Osteoblast (primary cell): ENCODE data around the gene ADGRG2. TPM values are rescaled to one million over a fixed set of nuclear protein-coding genes. Genes with fewer than 3 reads are reported as not detected.
A peak's percentile ranks its signal among the peaks of the same experiment; 100 is the strongest.

ENCODE experiments used
- DNase-seq: peaks from one replicate; pipeline ENCODE4 v3.0.0; 2011; ENCODE audit warnings: low spot score, mixed read lengths; ENCODE audit not compliant: insufficient read length; ENCODE audit errors: missing footprints
- H2AFZ ChIP-seq: 2 replicates; pipeline ENCODE4 v1.6.0; 2011; ENCODE audit warnings: mild to moderate bottlenecking, low read length
- H3K27ac ChIP-seq: 2 replicates; pipeline ENCODE4 v1.5.1; 2011; ENCODE audit warnings: mild to moderate bottlenecking, low read depth, low read length, moderate library complexity
- H3K27me3 ChIP-seq: 2 replicates; pipeline ENCODE4 v1.6.0; 2012; ENCODE audit warnings: mild to moderate bottlenecking, control low read depth, inconsistent platforms, low read length, moderate library complexity; ENCODE audit not compliant: insufficient read depth
- H3K36me3 ChIP-seq: 2 replicates; pipeline ENCODE4 v1.5.1; 2011; ENCODE audit warnings: mild to moderate bottlenecking, low read length, control low read depth, moderate library complexity; ENCODE audit not compliant: insufficient read depth
- H3K4me1 ChIP-seq: 2 replicates; pipeline ENCODE4 v1.5.1; 2011; ENCODE audit warnings: mild to moderate bottlenecking, low read length, control low read depth, moderate library complexity; ENCODE audit not compliant: insufficient read depth
- H3K4me2 ChIP-seq: 2 replicates; pipeline ENCODE4 v1.6.0; 2011; ENCODE audit warnings: mild to moderate bottlenecking, low read length; ENCODE audit not compliant: insufficient read depth
- H3K4me3 ChIP-seq: fragments of 200-600 bp; sonication (generic); 3 replicates; pipeline ENCODE4 v1.5.1; 2012; ENCODE audit warnings: mild to moderate bottlenecking, low read length, inconsistent platforms; ENCODE audit not compliant: insufficient read depth
- H3K79me2 ChIP-seq: 2 replicates; pipeline ENCODE4 v1.6.0; 2012; ENCODE audit warnings: mild to moderate bottlenecking, low read length, control low read depth, inconsistent platforms; ENCODE audit not compliant: insufficient read depth
- H3K9me3 ChIP-seq: 2 replicates; pipeline ENCODE4 v1.5.1; 2011; ENCODE audit warnings: low read depth, low read length, control low read depth
- H4K20me1 ChIP-seq: 2 replicates; pipeline ENCODE4 v1.6.0; 2012; ENCODE audit warnings: mild to moderate bottlenecking, low read length, control low read depth; ENCODE audit not compliant: insufficient read depth
- total RNA-seq: library from RNA; depleted of rRNA; stranded (reverse); fragments of >200 nt; gene quantifications from 2 replicates; pipeline ENCODE4 v1.2.3, GENCODE V29; 2012
- TF ChIP-seq, protein P1 (sequence below): IDR thresholded peaks from 2 replicates; pipeline ENCODE4 v1.5.1; 2011; ENCODE audit warnings: mild to moderate bottlenecking, low read depth, low read length, moderate library complexity; ENCODE audit errors: extremely low read depth

Gene ADGRG2
- total RNA-seq, 1 donor = under 0.01 TPM

GRCh38 chrX:18996536-18996935 is 125.7 kb downstream of the ADGRG2 start:
- Histone ChIP-seq H3K4me2 (no peak overlapping the region), H3K79me2 (no peaks in the 10 kb centered on the region), H2AFZ (no peak overlapping the region), H3K27ac (no peak overlapping the region), H3K4me1 (peaks cover 19% of the 10 kb centered on the region), H3K9me3 (no peaks in the 10 kb centered on the region), H3K4me3 (no peak overlapping the region), H3K27me3 (no peaks in the 10 kb centered on the region), H4K20me1 (no peaks in the 10 kb centered on the region), H3K36me3 (no peaks in the 10 kb centered on the region)
- no peak for DNase-seq
- TF ChIP-seq, protein P1, sequence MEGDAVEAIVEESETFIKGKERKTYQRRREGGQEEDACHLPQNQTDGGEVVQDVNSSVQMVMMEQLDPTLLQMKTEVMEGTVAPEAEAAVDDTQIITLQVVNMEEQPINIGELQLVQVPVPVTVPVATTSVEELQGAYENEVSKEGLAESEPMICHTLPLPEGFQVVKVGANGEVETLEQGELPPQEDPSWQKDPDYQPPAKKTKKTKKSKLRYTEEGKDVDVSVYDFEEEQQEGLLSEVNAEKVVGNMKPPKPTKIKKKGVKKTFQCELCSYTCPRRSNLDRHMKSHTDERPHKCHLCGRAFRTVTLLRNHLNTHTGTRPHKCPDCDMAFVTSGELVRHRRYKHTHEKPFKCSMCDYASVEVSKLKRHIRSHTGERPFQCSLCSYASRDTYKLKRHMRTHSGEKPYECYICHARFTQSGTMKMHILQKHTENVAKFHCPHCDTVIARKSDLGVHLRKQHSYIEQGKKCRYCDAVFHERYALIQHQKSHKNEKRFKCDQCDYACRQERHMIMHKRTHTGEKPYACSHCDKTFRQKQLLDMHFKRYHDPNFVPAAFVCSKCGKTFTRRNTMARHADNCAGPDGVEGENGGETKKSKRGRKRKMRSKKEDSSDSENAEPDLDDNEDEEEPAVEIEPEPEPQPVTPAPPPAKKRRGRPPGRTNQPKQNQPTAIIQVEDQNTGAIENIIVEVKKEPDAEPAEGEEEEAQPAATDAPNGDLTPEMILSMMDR = no peak

- peak overlapping the region; percentile 26 for H3K4me3 ChIP-seq
- peak overlapping the region; percentile 90 for H3K27ac ChIP-seq
- H3K36me3 ChIP-seq = no peaks in the 10 kb centered on the region
- no peaks in the 10 kb centered on the region for H3K27me3 ChIP-seq
- TF ChIP-seq, protein P1 = no peak
- H3K4me2 ChIP-seq = peak overlapping the region; percentile 56
- H3K79me2 ChIP-seq = no peaks in the 10 kb centered on the region
- H4K20me1 ChIP-seq = no peaks in the 10 kb centered on the region
- no peaks in the 10 kb centered on the region for H3K9me3 ChIP-seq
- DNase-seq = peak; percentile 71
- H2AFZ ChIP-seq = peak overlapping the region; percentile 3
- peaks cover 19% of the 10 kb centered on the region for H3K4me1 ChIP-seq
Measured at GRCh38 chrX:18995221-18995620, 127.0 kb downstream of the ADGRG2 start.

- Histone ChIP-seq H4K20me1 (no peaks in the 10 kb centered on the region), H3K27ac (peak overlapping the region; percentile 90), H3K36me3 (no peaks in the 10 kb centered on the region), H3K4me3 (peak overlapping the region; percentile 26), H3K4me1 (peaks cover 19% of the 10 kb centered on the region), H3K9me3 (no peaks in the 10 kb centered on the region), H3K4me2 (peak overlapping the region; percentile 56), H3K79me2 (no peaks in the 10 kb centered on the region), H2AFZ (peak overlapping the region; percentile 3), H3K27me3 (no peaks in the 10 kb centered on the region)
- peak; percentile 55 for DNase-seq
- TF ChIP-seq, protein P1 = no peak
Measured at GRCh38 chrX:18994713-18995112, 127.6 kb downstream of the ADGRG2 start.

GRCh38 chrX:18992829-18993228 is 129.4 kb downstream of the ADGRG2 start:
- Histone ChIP-seq H3K4me3 (no peak overlapping the region), H3K27me3 (no peaks in the 10 kb centered on the region), H3K27ac (no peak overlapping the region), H4K20me1 (no peaks in the 10 kb centered on the region), H3K79me2 (no peaks in the 10 kb centered on the region), H2AFZ (no peak overlapping the region), H3K4me2 (no peak overlapping the region), H3K36me3 (no peaks in the 10 kb centered on the region), H3K4me1 (peaks cover 19% of the 10 kb centered on the region), H3K9me3 (no peaks in the 10 kb centered on the region)
- no peak for DNase-seq
- TF ChIP-seq, protein P1 = no peak
